Stimulated activated CD8-positive, alpha-beta memory T cell treated with anti-CD3 and anti-CD28 coated beads, Interleukin-12 subunit alpha, Interleukin-12 subunit beta, amount 100 ng/mL, for 1 hour (primary cell): ENCODE data around the gene PPA2.
"Not testable (repeated sequence)": the region's sequence is repeated elsewhere in the genome, so short reads cannot be mapped to it uniquely, and the experiment has no call there.

Experiments
- DNase-seq: peaks from one replicate; pipeline ENCODE4 v3.0.0-alpha.2; 2020; ENCODE audit warnings: low read depth

The PPA2 gene

DNA sequence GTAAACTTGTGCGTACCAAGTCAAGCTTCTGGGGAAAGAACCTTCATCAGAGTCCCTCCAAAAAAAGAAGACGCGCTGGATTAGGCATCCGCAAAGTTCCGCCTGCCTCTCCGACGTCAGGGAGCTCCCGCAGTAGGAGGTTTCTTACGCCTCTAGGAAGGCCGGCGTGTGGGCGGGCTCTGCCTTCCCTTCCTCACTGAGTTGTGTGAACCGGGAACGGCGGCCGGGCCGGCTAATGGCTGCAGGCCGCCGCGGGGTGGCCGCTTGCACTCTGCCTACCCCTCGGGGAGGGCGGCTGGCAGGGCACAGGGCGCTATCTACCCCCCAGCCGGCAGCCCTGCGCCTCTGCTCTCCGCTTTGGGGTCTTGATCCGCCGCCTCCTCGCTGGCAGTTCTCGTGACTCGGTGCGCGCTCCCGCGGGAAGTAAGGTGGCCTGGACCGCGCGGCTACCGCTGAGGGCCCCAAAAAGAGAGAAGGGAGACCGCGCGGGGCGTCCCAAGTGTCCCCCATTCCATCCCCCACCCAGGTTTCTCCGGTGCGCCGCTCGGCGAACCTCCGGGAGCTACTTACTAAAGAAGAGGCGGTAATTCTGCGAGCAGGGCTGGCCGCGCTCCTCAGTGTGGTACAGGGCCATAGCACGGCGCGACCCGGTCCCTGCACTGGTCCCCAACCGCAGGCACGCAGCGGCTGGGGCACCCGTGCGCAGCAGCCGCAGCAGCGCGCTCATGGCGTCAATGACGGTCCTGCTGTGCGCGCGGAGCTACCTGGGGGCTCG is at the start of gene PPA2:
TSS of gene PPA2 (minus strand) at position 739 of the 775 bp plus-strand sequence. CDS start at position 727, 12 bp downstream.
- peak; percentile 50 for DNase-seq

DNA sequence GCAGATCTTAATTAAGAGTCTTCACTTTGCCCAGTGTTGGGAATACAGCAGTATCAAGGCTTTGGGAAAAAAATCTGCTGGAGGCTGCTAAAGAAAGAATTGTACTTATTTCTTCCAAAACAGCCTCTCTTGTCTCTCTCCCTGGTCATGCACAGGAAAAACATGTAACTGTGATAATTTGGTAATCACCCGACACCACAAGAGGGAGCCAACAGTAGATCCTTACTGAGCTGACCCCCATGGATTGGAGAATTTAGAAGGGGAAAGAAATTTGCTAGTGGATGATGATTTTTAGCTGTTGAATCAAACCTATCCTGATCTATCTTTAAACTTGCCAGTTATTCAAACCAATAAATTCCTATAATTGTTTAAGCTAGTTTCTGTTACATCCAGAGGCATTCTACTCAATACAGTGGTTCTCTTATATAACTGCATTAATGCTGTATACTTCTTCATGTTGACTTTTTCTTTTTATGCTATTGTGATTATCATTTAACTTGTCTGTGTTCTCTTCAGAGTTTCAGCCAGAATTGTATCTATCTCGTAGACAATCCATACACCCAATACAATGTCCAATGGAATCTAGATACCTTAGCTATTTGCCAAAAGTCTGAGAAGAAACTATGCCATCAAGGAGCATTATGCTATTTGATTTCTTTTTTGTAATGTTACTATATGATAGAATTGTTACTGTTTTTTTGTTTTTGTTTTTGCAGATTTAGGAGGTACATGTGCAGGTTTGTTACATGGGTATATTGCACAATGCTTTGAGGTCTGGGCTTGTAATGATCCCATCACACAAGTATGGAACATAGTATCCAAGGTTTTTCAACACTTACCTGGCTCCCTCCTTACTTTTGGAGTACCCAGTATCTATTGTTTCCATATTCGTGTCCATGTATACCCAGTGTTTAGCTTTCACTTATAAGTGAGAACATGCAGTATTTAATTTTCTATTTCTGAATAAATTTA is 47.2 kb upstream of the PPA2 start:
- no peak for DNase-seq

DNA sequence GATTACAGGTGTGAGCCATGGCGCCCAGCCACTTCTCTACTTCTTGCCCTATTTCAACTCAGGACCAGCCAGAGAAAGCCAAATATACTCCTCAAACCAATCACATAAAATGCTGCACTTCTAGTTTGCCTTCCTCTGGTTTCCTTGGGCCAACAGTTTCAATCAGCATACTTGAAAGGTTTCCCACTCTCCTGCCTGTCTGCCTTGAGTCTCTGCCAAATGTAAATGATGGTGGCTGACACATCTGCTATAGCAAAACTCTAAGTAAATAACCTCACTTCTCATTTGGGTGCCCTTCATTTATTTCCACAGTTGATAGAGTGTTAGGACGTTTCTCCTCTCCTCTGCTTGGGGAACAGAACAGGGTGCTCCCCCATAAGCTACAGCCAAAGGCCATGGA is 36.4 kb upstream of the PPA2 start:
- DNase-seq, result no peak

DNA sequence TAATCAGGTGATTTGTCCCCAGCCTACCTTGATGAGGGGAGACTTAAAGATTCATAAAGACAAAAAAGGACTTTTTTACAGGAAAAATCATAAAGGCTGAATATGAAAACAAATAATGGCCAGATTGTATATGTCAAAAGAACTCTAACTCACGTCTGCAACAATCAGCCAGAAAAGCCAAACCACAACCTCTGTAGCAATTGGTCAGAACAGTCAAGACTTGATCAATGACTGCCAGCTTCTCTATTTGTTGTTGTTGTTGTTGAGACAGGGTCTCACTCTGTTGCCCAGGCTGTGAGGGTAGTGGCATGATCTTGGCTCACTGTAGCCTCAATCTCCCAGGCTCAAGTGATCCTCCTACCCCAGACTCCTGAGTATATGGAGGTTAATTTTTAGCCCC is 35.9 kb upstream of the PPA2 start:
- DNase-seq, result no peak

DNA sequence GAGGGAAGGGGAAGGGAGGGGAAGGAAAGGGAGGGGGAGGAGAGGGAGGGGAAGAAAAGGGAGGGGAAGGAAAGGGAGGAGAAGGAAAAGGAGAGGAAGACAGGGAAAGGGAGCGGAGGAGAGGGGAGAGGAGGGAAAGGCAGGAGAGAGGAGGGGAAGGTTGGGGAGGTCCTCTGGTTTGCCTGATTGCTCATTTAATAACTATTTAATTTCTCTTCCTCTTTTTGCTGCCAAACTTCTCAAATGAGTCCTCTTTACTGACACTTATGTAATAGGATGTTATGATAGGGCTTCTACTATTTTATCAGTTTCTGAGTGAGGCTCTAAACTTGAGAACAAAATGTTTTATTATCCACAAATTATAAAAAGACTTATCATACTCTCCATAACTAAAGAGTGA is 35.4 kb upstream of the PPA2 start:
- no peak for DNase-seq

DNA sequence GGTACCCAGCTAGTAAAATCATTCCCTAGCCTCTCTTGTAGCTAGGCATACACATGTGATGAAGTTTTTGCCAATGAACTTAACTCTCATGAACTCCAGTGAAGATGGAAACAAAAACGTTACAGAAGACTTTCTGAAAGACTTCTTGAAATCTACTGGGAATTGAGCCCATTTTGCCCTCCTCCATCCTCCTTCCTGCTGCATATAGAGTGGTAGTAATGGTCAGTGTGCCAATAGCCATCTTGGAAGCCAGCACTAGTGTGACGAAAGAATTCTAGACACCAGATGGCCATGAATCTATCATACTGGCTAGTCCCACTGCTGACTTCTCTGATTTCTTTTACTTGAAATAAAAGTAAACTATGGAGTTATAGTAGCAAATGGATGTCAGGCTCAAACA is 30.9 kb upstream of the PPA2 start:
- no peak for DNase-seq

DNA sequence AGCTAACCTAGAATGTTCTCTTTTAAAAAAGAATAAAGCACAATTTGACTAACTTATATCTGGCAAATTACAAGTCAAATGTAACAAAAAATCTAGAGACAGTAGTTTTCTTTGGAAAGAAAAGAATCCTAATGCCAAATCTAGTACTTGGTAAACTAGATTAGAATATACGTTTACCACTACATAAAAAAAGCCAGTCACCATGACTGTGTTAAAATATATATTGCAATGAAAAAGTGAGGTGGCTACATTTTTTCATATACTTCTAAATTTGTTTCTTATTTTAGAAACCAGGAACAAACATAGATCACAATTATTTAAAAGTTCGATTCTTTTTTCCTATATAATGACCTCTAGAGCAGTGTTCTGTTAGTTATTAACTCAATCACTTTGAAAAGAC is 29.6 kb upstream of the PPA2 start:
- DNase-seq, result no peak

DNA sequence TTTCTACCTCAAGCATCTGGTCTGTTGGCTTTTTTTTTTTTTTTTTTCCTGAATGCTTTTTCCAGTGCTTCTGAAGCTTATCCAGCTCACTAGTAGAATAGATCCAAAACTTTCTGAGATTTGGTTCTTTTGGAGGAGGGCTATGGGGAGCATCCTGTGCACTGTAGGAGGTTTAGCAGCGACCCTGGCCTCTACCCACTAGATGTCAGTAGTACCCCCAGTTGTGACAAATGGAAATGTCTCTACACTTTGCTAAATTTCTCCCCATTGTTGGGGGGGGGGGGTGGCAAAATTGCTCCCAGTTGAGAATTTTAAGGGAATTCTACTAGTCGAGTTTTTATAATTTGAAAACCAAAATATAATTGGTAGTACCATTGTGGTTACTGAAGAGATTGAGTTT is 23.0 kb upstream of the PPA2 start:
- no peak for DNase-seq

DNA sequence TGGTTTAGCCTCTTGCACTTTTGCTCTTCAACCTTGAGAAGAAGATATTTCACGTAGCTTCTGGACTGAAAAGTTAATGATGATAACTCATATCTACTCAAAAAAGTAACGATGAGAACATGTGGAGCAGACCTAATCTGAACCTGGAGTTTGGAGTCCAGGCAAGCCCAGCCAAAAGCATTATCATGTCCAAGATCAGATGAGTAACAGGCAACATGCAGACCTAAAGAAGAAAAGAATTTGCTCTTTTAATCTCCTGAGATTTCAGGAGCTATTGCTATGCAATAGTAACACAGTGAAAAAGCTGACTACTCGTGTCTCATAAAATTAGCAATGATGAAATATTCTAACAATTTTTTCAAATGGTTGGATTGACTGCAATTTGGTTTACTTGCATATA is 21.8 kb upstream of the PPA2 start:
- no peak for DNase-seq

DNA sequence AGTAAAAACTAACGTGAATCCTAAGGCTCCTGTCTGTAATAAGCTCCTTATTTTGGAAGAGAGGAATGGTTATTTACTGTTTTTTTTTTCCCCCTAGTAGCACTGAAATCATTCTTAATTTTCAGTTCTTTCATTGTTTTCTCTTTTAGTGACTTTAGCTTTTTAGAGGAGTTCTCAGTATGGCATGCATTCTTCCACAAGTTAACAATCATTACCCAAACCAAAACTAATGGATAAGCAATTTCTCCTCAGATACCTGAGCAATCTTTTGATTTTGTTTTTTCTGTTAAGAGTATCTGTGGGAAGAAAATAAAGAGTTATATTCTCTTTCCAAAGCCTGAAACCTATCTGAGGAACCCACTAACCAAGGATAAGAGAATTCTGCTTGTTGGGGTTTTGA is 16.7 kb upstream of the PPA2 start:
- DNase-seq, result no peak

DNA sequence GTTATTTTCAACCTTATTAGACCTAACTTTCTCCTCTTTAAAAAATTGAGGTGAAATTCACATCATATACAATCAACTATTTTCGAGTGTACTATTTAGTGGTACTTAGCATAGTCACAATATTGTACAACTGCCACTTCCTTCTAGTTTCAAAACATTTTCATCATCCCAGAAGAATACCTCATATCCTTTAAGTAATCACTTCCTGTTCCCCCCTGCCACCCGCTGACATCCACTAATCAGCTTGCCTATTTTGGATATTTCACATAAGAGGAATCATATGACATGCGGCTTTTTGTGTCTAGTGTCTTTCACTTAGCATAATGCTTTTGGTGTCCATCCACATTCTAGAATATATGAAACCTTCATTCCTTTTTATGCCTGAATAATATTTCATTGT is 10.0 kb upstream of the PPA2 start:
- no peak for DNase-seq

DNA sequence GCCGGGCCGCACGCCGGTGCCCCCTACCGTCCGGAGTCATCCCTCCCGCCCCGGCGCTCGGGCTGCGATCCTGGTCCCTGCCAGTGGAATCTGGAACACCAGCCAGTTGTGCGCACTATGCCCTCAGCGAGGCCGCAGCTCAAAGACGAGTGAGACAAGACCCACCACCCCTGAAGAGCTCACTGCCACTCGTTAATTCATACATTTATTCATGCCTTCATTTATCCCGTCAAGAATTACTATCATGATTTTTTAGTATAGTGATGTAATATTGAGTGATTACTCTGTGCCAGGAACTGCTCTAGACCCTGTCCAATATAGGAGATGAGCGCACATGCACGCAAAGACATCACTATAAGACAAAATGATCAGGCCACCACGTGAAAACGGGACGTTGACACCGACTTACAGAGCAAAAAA is 247 bp upstream of the PPA2 start:
- peak; percentile 60 for DNase-seq

DNA sequence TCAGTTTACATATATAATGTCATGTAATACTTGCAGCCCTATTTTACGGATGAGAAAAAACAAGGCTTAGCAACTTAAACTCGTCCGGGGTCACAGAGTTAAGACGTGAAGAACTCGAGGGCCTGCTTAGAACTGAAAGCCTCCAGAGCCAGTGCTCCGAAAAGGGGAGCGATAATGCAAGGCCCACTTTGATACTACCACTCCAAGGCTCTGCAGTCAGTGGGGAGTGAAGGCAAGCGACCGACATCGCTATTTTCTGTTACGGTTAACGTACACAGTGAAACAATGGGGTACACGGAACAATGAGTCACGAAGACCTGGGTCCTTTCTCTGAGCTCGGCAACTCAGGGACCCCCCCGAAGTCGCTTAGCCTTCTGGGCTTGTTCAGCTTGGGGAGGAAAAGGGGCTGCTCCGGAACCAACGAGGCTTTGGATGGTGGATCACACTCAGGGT is 965 bp downstream of the PPA2 start:
- no peak for DNase-seq

DNA sequence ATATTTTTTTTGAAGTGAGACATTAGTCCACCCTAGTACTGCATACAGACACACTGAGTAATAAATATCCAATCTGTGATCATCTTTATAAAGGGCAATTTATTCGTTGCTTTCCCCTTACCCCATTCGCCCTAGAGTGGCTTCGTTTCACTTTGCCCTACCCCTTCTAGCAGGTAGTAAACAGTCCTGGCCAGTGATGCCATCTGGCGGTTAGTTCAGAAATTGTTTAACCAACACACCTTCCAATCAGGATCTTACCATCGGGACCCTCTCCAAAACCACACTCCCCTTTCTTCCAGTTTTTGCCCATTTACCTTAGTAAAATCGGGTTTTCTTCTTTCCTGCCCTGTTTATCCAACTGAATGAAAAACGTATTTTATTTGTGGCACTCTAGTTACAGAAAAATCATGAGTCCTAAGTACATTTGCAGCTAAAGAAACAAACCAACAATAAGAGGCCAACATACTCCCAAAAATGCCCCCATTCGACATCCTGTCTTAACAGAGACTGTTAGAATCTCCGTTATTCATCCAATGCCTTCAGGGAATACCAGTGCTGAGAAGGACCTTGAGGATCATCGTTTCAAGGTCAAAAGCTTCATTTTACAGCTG is 2.2 kb downstream of the PPA2 start:
- peak; percentile 58 for DNase-seq

DNA sequence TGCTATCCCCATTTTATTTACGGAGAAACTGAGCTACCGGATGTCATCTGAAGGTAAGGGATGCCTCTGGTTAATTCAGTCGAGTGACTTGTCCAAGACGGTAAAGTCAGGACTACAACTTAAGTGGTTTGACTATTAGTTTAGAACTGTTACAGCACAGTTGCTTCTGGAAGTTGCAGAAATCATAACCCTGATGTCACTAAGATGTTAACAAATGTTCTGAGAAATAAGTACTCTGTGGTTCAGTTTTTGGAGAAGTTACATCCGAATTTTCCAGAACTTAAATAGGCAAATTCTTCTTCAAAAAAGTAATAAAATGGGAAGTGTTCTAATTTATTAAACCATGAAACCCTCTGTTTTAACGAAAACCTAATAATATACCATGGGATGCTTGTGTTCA is 3.1 kb downstream of the PPA2 start:
- no peak for DNase-seq

DNA sequence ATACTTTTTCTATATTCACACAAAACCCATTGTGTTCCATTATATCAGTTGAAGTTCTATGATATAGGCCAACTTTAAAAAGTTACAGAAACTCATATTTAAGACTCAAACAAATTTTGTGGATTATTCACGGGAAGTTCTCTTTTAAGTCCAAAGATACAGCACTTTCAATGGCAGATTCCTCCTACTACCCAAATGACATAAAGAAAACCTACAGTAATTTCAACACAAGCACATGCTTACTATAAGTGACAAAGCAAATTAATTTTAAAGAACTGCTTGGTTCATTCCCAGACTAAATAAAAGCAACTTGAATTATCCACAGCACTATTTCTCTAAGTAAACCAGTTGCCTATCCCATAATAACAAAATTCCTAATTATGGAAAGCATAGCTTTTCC is 4.1 kb downstream of the PPA2 start:
- no peak for DNase-seq

DNA sequence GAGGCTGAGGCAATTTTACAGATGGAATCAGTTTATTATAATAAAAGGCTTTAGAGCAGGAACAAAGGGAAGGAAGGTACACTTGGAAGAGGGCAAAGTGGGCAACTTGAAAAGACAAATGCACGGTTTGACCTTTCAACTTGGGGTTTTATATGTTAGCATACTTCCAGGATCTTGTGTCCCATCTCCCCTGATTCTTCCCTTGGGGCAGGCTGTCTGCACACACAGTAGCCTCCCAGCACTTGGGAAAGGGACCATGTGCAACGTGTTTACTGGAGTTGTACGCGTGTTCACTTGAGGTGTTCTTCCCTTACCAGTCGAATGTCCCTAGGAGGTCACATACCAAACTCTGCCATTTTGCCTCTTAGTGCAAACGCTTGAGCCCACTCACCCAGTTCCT is 7.3 kb downstream of the PPA2 start:
- DNase-seq, result no peak

DNA sequence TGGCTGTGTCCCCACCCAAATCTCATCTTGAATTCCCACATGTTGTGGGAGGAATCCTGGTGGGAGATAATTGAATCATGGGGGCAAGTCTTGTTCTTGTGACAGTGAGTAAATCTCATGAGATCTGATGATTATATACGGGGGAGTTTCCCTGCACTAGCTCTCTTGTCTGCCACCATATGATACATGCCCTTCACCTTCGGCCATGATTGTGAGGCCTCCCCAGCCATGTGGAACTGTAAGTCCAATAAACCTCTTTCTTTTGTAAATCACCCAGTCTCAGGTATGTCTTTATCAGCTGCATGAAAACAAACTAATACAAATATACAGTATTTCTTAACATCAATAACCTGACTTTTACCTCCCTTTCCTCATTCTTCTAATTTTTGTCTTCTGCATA is 9.3 kb downstream of the PPA2 start:
- DNase-seq, result not testable (repeated sequence)

DNA sequence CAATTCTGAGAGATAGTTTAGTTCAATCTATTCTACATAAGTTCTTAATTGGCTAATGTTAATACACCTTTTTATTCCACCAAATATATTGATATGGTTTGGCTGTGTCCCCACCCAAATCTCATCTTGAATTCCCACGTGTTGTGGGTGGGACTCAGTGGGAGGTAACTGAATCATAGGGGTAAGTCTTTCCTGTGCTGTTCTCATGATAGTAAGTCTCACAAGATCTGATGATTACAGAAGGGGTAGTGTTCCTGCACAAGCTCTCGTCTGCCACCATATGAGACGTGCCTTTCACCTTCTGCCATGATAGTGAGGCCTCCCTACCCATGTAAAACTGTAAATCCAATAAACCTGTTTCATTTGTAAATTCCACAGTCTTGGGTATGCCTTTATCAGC is 11.3 kb downstream of the PPA2 start:
- no peak for DNase-seq

DNA sequence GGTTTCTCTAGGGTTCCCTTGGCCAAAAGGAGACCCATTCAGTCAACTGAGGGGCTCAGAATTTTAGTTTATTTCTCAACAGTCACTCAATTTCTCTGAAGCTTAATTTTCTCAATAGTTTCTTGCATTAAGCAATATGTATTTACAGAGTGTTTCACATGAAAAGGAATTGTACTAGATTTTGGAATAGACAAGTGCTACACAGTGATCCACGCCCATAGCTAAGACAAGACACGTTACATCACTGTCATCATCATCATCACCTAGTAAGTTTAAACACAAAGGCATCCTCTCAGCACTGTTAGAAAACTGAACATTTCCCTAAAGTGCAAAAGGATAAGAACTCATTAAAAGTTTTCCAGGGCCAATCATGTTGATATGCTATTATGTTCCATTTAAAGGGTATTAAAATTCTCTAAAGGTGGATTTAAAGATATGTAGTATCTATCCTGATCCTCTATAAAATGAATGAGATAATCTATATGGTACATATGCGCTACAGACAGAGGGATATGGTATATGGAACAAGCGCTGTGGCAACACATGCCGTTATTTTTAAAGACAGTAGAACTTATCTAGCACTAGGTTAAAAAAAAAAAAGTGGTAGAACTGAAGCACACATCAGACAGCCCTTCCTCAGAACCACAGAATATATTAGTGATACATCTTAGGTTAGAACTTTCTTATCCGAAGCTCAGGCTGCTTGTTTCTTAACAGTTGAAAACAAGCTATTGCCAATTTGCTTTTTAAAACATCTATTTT is 12.1 kb downstream of the PPA2 start:
- no peak for DNase-seq

DNA sequence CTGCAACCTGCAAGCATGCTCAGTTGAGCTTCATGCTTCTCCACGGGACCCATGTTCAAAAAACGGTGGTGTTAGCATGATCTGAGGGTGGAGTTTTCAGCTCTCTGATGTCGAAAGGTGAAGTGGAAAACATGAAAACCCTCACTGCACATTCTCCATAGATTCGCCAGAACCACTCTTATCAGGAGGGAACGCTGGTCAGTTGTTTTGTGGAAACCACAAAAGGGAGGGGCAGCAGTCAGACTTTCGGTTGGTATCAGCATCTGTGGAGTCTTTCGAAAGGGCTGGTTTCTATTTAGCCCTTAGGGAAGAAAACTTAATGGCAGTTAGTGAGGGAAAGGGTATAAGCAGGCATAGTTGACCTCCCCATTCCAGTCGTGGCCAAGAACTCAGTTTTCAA is 12.6 kb downstream of the PPA2 start:
- DNase-seq, result no peak

DNA sequence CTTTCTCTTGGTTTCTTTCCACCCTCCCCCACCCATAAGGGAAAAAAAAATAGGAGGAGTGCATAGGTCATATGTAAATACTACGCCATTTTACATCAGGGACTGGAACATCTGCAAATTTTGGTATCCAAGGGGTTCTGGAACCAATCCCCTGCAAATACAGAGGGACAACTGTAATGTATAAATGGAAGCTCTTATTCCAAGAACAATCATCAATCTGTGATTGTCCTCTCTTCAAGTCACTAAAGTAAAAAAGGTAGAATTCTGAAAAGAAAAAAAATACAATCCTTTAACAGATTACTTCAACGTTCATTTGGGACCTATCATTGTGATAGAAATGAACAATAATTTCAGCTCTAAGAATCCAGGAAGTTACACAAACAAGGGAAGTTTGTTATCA is 13.6 kb downstream of the PPA2 start:
- no peak for DNase-seq
